ENCODE data around the gene PREX1. TPM values are rescaled to one million over a fixed set of nuclear protein-coding genes. Genes with fewer than 3 reads are reported as not detected.
"Not testable (repeated sequence)": the region's sequence is repeated elsewhere in the genome, so short reads cannot be mapped to it uniquely, and the experiment has no call there.

The PREX1 gene
- total and polyA plus RNA-seq, 3 donors from 2014 or later, result 18.0 to 36.5 (median 27.1) TPM

GRCh38 chr20:48875233-48875913 is 47.6 kb upstream of the PREX1 start:
- DNase-seq, result no peak
- Histone ChIP-seq H3K36me3 (ENCODE audit: low read depth, missing control alignments) (no peaks in the 10 kb centered on the region), H3K4me3 (no peak overlapping the region), H3K4me1 (no peaks in the 10 kb centered on the region), H3K9me3 (no peaks in the 10 kb centered on the region), H3K27ac (no peak overlapping the region), H3K27me3 (no peaks in the 10 kb centered on the region)
- intact Hi-C loops (cut with DNase I; ENCODE audit: low total_unique reads), result no loop called here
- TF ChIP-seq, protein P1, sequence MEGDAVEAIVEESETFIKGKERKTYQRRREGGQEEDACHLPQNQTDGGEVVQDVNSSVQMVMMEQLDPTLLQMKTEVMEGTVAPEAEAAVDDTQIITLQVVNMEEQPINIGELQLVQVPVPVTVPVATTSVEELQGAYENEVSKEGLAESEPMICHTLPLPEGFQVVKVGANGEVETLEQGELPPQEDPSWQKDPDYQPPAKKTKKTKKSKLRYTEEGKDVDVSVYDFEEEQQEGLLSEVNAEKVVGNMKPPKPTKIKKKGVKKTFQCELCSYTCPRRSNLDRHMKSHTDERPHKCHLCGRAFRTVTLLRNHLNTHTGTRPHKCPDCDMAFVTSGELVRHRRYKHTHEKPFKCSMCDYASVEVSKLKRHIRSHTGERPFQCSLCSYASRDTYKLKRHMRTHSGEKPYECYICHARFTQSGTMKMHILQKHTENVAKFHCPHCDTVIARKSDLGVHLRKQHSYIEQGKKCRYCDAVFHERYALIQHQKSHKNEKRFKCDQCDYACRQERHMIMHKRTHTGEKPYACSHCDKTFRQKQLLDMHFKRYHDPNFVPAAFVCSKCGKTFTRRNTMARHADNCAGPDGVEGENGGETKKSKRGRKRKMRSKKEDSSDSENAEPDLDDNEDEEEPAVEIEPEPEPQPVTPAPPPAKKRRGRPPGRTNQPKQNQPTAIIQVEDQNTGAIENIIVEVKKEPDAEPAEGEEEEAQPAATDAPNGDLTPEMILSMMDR (IDR thresholded peaks at IDR 0.05), result no peak
- 85 to 88% methylated on average over 17 of the region's 17 CpGs for WGBS, 2 donors

- intact Hi-C loops (cut with DNase I; ENCODE audit: low total_unique reads); H3K4me1 ChIP-seq; H3K27me3 ChIP-seq; DNase-seq; H3K36me3 ChIP-seq (ENCODE audit: low read depth, missing control alignments); H3K27ac ChIP-seq; H3K9me3 ChIP-seq; H3K4me3 ChIP-seq: not testable (repeated sequence)
Observed at GRCh38 chr20:48869442-48869841, 41.6 kb upstream of the PREX1 start.

GRCh38 chr20:48866936-48867335 is 39.1 kb upstream of the PREX1 start:
- no peak for TF ChIP-seq POLR2A (IDR thresholded peaks at IDR 0.05)
- intact Hi-C loops (cut with DNase I; ENCODE audit: low total_unique reads), result no loop called here

DNA sequence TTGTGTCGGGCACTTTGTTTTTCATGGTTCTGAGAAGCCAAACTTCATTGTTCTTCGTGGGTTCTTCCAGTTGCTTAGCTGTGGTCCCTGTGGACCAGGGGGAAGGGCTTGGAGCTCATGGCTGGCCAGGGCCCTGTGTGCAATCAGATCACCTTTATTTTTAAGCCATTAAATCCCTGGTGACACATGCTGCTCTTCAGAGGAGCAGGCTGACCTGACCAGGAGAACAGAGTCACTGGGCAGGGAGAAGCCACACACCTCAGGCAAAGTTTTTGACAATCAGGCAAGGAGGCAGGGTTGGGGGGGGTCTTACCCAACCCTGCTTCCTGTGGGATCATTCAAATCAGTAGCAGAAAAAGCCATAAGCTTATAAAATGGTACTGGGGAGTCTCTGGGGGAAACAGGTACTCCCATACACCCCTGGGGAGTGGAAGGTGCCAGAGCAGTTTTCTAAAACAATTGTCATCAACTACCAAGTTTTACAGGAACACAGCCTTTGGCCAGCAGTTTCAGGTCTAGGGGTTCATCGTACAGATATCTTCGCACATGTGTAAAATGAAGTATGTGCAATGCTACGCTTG is 37.0 kb upstream of the PREX1 start:
- H3K4me3 ChIP-seq, result no peak overlapping the region
- no peak overlapping the region for H3K27ac ChIP-seq
- no peaks in the 10 kb centered on the region for H3K27me3 ChIP-seq
- intact Hi-C loops (cut with DNase I; ENCODE audit: low total_unique reads), result no loop called here
- no peaks in the 10 kb centered on the region for H3K9me3 ChIP-seq
- H3K4me1 ChIP-seq, result peaks cover 6% of the 10 kb centered on the region
- WGBS, 2 donors, result 52 to 59% methylated on average over 5 of the region's 5 CpGs
- H3K36me3 ChIP-seq (ENCODE audit: low read depth, missing control alignments), result no peaks in the 10 kb centered on the region
- TF ChIP-seq, protein P1 (IDR thresholded peaks at IDR 0.05), result no peak
- TF ChIP-seq POLR2A (IDR thresholded peaks at IDR 0.05), result no peak
- no peak for DNase-seq

More at GRCh38 chr20:48866936-48867335, 39.1 kb upstream of the PREX1 start:
- no peak for DNase-seq
- Histone ChIP-seq H3K27me3 (no peaks in the 10 kb centered on the region), H3K27ac (no peak overlapping the region), H3K4me3 (no peak overlapping the region), H3K9me3 (no peaks in the 10 kb centered on the region), H3K36me3 (ENCODE audit: low read depth, missing control alignments) (no peaks in the 10 kb centered on the region), H3K4me1 (peaks cover 6% of the 10 kb centered on the region)
- 84 to 86% methylated on average over 1 of the region's 1 CpG for WGBS, 2 donors

DNA sequence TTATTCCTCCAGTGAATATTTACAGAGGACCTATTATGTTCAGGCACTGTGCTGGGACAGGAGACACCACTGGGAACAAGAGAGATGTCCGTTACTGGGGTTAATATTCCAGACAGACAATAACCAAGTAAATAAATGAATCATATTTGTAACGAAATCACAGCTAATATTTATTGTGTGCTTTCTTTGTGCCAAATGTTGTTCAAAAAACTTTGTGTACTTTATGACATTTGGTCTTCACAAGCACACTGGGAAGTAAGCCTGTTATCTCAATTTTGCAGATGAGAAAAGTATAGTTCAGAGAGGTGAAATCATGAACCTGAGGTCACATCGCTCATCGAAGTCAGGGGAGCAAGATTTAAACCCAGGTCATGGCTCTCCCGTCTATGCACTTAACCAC is 36.5 kb upstream of the PREX1 start:
- Histone ChIP-seq H3K27ac (no peak overlapping the region), H3K9me3 (no peaks in the 10 kb centered on the region), H3K27me3 (no peaks in the 10 kb centered on the region), H3K36me3 (ENCODE audit: low read depth, missing control alignments) (no peaks in the 10 kb centered on the region), H3K4me3 (no peak overlapping the region), H3K4me1 (peaks cover 6% of the 10 kb centered on the region)
- intact Hi-C loops (cut with DNase I; ENCODE audit: low total_unique reads), result no loop called here
- no peak for DNase-seq
- 53 to 64% methylated on average over 5 of the region's 5 CpGs for WGBS, 2 donors
- TF ChIP-seq, protein P1 (IDR thresholded peaks at IDR 0.05), result no peak

DNA sequence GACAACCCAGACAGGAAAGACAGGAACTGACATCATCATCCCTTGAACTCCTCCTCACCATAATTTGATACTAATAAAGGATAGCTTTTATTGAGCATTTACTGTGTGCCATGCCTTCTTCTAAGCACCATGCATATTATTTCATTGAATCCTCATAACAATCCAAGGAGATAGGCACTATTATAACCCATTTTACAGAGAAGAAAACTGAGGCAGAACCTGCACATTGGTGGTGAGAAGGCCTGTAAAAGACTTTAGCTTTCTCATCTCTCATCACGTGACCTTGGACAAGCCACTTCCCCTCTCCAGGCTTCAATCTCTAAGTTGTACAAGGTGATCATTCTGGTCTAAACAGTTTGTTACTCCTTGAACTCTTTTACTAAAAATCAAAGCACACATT is 34.5 kb upstream of the PREX1 start:
- intact Hi-C loops (cut with DNase I; ENCODE audit: low total_unique reads), result no loop called here
- no peak overlapping the region for H3K27ac ChIP-seq
- no peak for TF ChIP-seq POLR2A (IDR thresholded peaks at IDR 0.05)
- TF ChIP-seq, protein P1 (IDR thresholded peaks at IDR 0.05), result no peak
- no peaks in the 10 kb centered on the region for H3K27me3 ChIP-seq
- 62 to 68% methylated on average over 1 of the region's 1 CpG for WGBS, 2 donors
- H3K36me3 ChIP-seq (ENCODE audit: low read depth, missing control alignments), result no peaks in the 10 kb centered on the region
- H3K9me3 ChIP-seq, result no peaks in the 10 kb centered on the region
- H3K4me1 ChIP-seq, result peaks cover 6% of the 10 kb centered on the region
- DNase-seq, result no peak
- no peak overlapping the region for H3K4me3 ChIP-seq
